ENCODE data around the gene CHD1.

Gene CHD1

GRCh38 chr5:98934546-98934945 is 5.7 kb upstream of the CHD1 start:
- no peak for DNase-seq

- no peak for DNase-seq
These were observed 4.8 kb upstream of the CHD1 start for GRCh38 chr5:98933445-98934072.

GRCh38 chr5:98930972-98931762 is 2.4 kb upstream of the CHD1 start:
- no peak for DNase-seq

- DNase-seq = no peak
These were observed 997 bp upstream of the CHD1 start for GRCh38 chr5:98929710-98930298.

GRCh38 chr5:98927989-98928872 is 576 bp downstream of the CHD1 start:
- DNase-seq = peak; percentile 23

GRCh38 chr5:98927242-98927988 is 1.4 kb downstream of the CHD1 start:
- no peak for DNase-seq

GRCh38 chr5:98923966-98924365 is 4.8 kb downstream of the CHD1 start:
- DNase-seq = no peak

- no peak for DNase-seq
These were observed 6.8 kb downstream of the CHD1 start for GRCh38 chr5:98921947-98922505.

- no peak for DNase-seq
These were observed 11.4 kb downstream of the CHD1 start for GRCh38 chr5:98917433-98917832.

- no peak for DNase-seq
These were observed 12.3 kb downstream of the CHD1 start for GRCh38 chr5:98916540-98916939.

GRCh38 chr5:98913911-98914310 is 14.9 kb downstream of the CHD1 start:
- DNase-seq = no peak

GRCh38 chr5:98911280-98912040 is 17.3 kb downstream of the CHD1 start:
- DNase-seq = no peak

GRCh38 chr5:98909363-98909762 is 19.4 kb downstream of the CHD1 start:
- no peak for DNase-seq

- DNase-seq = no peak
These were observed 20.9 kb downstream of the CHD1 start for GRCh38 chr5:98907951-98908350.

GRCh38 chr5:98906756-98907355 is 22.0 kb downstream of the CHD1 start:
- DNase-seq = no peak

- peak; percentile 14 for DNase-seq
These were observed 22.7 kb downstream of the CHD1 start for GRCh38 chr5:98905857-98906688.

GRCh38 chr5:98904780-98905179 is 24.0 kb downstream of the CHD1 start:
- no peak for DNase-seq

GRCh38 chr5:98902733-98903132 is 26.1 kb downstream of the CHD1 start:
- no peak for DNase-seq

GRCh38 chr5:98899456-98899855 is 29.4 kb downstream of the CHD1 start:
- DNase-seq = no peak

GRCh38 chr5:98898743-98899142 is 30.1 kb downstream of the CHD1 start:
- no peak for DNase-seq
